ENCODE measurements around the gene SLC38A1.

- TF ChIP-seq MYC (IDR thresholded peaks at IDR 0.05; ENCODE audit: low read depth, low read length) = no peak
- no peak for TF ChIP-seq CTCF (IDR thresholded peaks at IDR 0.05; ENCODE audit: low read depth, low read length)
- TF ChIP-seq POLR2A (IDR thresholded peaks at IDR 0.05; ENCODE audit: extremely low read depth, insufficient read length) = no peak
Observed at GRCh38 chr12:46224386-46224785, 44.5 kb downstream of the SLC38A1 start.

Data from NB4 (cell line).